Cardiac septum (tissue), 1 donor: Measurements from ENCODE around the gene SCN2B. TPM values are rescaled to one million over a fixed set of nuclear protein-coding genes. Genes with fewer than 3 reads are reported as not detected.
"Not testable (repeated sequence)": the region's sequence is repeated elsewhere in the genome, so short reads cannot be mapped to it uniquely, and the experiment has no call there.

Source experiments
- DNase-seq: peaks from one replicate; pipeline ENCODE4 v3.0.0-alpha.2; 2020; ENCODE audit warnings: low spot score
- intact Hi-C: fragments of 100-400 bp; cut with DNase I; formaldehyde crosslinking; loops from one replicate; pipeline ENCODE4 v1.14.0; 2022
- total RNA-seq: library from RNA; stranded (reverse); fragmentation: NEBNext Ultra II Directional; extraction: Animal tissue kit (Norgen Biotek cat#: 25700); gene quantifications from one replicate; pipeline ENCODE4 v1.2.1, GENCODE V29; 2021
- donor health status: DM: no; HTN: no; CAD: no.

The SCN2B gene
- total RNA-seq, 1 donor from 2014 or later = 20.0 TPM

- DNase-seq = no peak
- intact Hi-C loops = no loop called here
These were observed 33.9 kb upstream of the SCN2B start for GRCh38 chr11:118210323-118210722.

- no peak for DNase-seq
- intact Hi-C loops = loop anchor here (10.0 kb wide), 1 partner anchor 276 kb away; no protein-coding TSS in a partner anchor
These were observed 32.6 kb upstream of the SCN2B start for GRCh38 chr11:118209033-118209432.

DNA sequence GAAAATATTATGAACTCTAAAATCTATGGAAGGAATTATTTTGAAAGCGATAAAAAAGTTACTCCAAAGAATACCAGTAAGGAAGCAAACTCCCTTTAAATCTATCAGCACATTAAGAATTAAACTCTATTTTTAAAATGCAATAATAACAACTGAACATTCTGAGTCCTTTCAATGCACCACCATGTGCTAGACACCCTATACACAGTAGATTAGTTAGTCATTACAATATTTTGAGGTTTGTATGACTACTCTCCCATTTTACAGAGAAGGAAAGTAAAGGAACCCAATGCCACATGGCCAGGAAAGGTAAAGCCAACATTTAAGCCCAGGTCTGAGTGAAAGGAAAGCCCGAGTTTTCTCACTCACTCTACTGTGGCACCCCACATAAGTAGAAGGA lies 30.6 kb upstream of the SCN2B start:
- intact Hi-C loops = loop anchor here (10.0 kb wide), 1 partner anchor 278 kb away; no protein-coding TSS in a partner anchor
- DNase-seq = no peak

DNA sequence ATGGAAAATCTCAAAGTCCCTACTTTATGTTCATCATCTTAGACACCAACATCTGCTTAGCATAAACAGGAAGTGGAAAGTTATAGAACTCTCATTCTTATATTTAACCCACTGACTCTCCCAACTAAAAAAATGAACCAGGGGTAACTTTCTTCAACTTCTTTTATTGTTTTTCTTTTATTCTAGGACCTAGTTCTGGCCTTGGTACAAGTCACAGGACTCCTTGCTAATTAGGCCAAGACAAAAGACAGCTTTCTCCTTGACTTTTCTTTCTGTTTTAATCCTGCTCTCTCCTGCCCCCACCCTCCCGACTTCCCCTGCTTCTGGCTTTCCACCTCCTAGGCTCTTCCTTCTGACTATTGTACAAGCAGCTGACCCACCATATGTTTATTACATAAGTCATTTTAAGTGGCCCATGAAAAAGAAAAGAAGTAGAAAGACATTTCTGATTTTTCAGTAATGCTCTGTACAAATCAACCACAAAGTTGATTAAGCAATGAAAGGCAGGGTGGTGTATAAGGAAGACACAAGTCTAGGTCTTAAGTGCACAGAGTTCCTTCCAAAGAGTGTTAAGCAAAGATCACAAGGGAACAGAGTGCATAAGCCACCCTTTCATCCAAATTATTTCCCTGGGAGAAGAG lies 30.1 kb upstream of the SCN2B start:
- no peak for DNase-seq
- intact Hi-C loops = loop anchor here (10.0 kb wide), 1 partner anchor 278 kb away; no protein-coding TSS in a partner anchor

GRCh38 chr11:118205606-118206378 lies 29.4 kb upstream of the SCN2B start:
- intact Hi-C loops = loop anchor here (10.0 kb wide), 1 partner anchor 279 kb away; no protein-coding TSS in a partner anchor
- no peak for DNase-seq

DNA sequence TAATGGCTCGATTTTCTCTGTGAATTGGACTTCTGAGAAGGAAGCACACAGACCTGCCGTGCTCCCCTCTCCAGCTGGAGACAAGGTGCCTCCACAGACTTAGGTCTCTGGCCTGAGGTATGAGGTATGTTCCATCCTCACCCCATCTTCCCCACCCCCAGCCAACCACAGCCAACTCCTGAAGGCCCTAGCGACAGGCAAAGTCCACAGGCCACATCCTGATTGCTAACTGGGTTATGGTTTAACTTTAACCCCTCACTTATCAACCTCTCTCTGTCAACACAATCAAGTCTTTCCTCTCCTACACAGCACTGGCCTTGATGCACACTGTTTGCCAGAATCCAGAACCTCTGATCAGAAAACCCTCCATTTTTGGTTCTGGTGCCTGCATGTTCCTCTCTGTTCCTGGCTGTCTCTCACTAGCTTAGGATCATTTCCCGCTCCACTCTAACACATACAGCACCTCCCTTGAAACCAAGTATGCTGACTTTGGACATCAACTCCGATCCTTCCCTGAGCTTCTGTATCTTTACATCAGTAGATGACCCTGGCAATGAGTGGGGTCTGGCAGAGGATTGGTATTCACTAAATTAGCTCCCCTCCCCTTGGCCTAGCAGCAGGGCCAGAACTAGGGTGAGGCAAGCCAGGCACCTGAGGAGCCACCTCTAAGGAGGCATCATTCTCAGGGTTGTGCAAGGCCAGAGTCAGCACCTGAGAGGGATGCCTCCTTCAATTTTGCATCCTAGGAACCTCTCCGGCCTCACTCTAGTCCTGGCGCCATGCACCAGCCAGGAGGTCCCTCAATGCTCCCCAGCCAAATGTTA lies 26.4 kb upstream of the SCN2B start:
- intact Hi-C loops = loop anchor here (10.0 kb wide), 1 partner anchor 282 kb away; no protein-coding TSS in a partner anchor
- DNase-seq = no peak

- intact Hi-C loops = loop anchor here (10.0 kb wide), 1 partner anchor 283 kb away; no protein-coding TSS in a partner anchor
- DNase-seq = no peak
These were observed 25.5 kb upstream of the SCN2B start for GRCh38 chr11:118201966-118202365.

DNA sequence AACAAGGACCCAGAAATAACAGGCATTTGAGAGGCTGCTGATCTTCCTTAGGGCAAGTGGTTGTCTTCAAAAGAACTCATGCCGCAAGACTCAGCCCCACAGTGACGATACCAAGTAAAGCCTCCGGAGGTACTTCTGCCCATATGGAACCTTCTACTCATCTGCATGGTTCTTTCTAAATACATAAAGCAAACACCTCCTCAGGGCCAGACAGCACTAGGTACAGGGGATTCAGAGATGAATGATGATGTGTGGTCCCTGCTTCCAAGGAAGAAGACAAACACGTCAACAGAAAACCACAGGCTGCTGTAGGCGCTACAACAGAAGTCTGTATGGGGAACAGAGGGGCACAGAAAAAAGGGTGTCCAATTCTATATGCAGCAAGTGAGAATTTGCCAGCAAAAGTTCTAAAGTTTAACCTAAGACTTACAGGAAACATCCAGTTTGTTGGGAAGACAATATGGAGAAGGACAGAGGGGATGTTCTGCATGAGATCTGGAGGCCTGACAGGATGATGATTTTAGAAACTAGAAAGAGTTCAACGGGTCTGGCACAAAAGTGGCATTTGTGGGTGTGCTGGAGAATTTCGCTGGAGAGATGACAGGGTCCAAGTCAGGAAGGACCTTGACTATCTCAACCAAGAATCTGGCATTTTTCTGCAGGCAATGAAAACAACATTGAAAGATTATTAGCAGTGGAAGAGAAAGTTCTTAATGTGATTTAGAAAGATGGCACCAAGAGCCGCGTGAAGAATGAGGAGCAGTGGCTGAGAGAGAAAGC lies 24.7 kb upstream of the SCN2B start:
- intact Hi-C loops = loop anchor here (10.0 kb wide), 1 partner anchor 284 kb away; no protein-coding TSS in a partner anchor
- DNase-seq = no peak

- no peak for DNase-seq
- intact Hi-C loops = loop anchor here (10.0 kb wide), 1 partner anchor 284 kb away; no protein-coding TSS in a partner anchor
These were observed 24.1 kb upstream of the SCN2B start for GRCh38 chr11:118200497-118200896.

- intact Hi-C loops = loop anchor here (2.0 to 5.0 kb wide), 3 partner anchors 38 to 154 kb away; no protein-coding TSS in a partner anchor
- DNase-seq = no peak
These were observed 22.7 kb upstream of the SCN2B start for GRCh38 chr11:118199135-118199534.

DNA sequence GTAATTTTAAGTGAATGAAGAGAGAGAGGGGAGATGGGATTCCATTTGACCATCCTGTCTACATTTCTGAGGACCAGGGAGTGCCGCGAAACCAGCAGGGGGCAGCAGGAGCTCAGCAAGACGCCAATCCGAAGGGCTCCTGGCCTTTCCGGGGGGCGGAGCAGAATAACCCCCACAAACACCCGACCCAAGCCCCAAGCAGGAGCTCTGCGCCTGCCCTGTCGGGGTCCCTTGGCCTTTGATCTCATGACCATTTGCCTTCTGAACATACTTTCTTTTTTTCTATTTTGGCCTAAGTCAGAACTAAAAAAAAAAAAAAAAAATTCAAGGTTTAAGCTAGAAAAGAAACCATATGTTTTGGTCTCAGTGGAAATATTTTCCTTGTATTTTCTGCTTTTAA lies 21.9 kb upstream of the SCN2B start:
- DNase-seq = peak; percentile 89
- intact Hi-C loops = loop anchor here (2.0 to 5.0 kb wide), 3 partner anchors 39 to 154 kb away; no protein-coding TSS in a partner anchor

DNA sequence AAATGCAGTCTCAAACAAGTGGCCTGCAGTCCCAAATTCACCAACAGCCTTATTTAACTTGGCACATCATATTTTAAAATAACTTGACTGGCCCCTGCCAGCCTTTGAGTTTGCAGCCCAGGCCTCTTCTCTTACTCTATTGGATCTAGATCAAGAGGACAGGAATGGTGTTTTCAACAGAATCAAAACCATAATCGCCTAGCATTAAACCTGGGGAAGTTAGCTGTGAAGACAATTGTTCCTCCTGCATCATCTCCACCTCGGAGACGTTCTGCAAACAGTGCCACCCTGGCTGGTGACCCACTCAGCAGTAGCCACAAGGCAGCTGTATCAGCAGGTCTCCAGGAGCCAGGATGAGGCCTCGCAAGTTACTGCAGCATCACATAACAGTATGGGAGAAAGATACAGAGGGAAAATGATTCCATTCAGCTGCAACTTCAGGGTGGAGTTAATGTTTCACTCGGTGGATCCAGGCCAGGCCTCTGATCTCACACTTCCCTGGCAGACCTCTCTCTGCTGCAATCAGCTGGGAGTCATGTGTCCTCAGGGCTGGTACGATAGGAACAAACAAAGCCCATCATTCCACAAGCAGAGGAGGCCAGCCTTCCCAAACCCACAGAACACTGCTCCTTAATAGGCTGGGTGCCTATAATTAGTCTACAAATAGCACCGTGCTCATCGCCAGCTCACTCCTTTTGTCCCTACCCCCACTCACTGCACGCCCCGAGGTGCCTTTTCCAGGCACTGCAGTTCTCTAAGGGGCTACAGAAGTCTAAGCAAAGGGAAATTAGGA lies 18.6 kb upstream of the SCN2B start:
- intact Hi-C loops = loop anchor here (1.0 to 5.0 kb wide), 2 partner anchors 20 to 42 kb away; no protein-coding TSS in a partner anchor
- DNase-seq = peak; percentile 90

- intact Hi-C loops = no loop called here
- no peak for DNase-seq
These were observed 17.6 kb upstream of the SCN2B start for GRCh38 chr11:118193910-118194566.

DNA sequence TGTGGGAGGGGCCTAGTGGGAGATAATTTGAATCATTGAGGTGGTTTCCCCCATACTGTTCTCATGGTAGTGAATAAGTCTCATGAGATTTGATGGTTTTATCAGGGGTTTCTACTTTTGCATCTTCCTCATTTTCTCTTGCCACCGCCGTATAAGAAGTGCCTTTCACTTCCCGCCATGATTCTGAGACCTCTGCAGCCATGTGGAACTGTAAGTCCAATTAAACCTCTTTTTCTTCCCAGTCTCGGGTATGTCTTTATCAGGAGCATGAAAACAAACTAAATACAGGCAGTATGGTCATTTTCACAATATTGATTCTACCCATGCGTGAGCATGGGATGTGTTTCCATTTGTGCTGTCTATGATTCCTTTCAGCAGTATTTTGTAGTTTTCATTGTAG lies 16.4 kb upstream of the SCN2B start:
- intact Hi-C loops, DNase-seq: not testable (repeated sequence)

DNA sequence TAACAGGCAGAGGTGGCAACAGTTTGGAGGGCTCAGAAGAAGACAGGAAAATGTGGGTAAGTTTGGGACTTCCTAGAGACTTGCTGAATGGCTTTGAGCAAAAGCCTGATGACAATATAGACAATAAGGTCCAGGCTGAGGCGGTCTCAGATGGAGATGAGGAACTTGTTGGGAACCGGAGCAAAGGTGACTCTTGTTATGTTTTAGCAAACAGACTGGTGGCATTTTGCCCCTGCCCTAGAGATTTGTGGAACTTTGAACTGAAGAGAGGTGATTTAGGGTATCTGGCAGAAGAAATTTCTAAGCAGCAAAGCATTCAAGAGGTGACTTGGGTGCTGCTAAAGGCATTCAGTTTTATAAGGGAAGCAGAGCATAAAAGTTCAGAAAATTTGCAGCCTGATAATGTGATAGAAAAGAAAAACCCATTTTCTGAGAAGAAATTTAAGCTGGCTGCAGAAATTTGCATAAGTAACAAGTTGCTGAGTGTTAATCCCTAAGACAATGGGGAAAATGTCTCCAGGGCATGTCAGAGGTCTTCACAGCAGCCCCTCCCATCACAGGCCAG lies 14.6 kb upstream of the SCN2B start:
- intact Hi-C loops, DNase-seq: not testable (repeated sequence)

DNA sequence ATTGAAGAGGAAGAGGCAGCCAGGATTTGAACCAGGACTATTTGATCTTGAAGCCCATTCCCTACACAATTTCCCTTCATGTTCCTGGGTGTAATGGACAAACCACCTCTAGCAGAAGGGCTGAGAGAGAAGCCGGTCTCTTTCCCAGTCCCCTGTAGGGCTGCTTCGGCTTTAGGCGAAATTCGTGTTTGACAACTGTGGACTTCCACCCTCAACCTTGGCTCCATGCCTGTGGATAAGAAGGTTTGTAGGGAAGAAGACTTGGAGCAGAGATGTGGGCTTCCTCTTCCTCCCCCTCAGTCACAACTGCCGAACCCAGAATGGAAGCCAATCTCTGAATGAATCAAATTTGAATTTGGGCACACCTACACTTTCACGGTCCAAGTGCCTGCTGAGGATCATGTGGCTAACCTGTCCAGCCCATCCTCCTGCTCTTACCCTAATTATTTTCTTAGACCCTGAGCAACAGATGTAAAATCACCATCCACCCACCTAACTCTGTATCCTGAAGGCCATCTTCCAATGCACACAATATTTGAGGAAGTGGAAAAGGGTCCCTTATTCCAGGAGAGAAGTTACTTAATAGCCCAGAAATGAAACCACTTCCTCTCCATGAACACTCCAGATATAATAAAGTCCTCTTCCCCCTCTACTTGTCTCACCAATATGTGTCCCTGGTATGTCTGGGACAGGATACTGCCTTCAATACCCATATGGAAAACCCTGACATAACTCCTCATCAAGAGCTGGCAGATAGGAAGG lies 10.1 kb upstream of the SCN2B start:
- DNase-seq = no peak
- intact Hi-C loops = no loop called here
